Liver (tissue), 3 donors: ENCODE data around the gene GABRD.

Source experiments
- ATF3 ChIP-seq: IDR thresholded peaks from 2 replicates; pipeline ENCODE4 v1.6.1; 2016; ENCODE audit warnings: antibody characterized with exemption
- CTCF ChIP-seq: fragments of 150-350 bp; IDR thresholded peaks from 2 replicates; pipeline ENCODE4 v1.5.1; 2017; ENCODE audit warnings: improper control_type of control experiment, low read depth, low read length; ENCODE audit not compliant: missing input control
- HNF4A ChIP-seq, 2 donors: conservative IDR thresholded peaks; 2 replicates each; pipeline ENCODE4 v1.6.1; 2016; ENCODE audit warnings: antibody characterized with exemption in 2 of 2, mild to moderate bottlenecking in 2 of 2
- JUND ChIP-seq, 2 donors: IDR thresholded peaks; 2 replicates each; pipeline ENCODE4 v1.6.1; 2016; ENCODE audit warnings: antibody characterized with exemption in 2 of 2
- RAD21 ChIP-seq, 2 donors: IDR thresholded peaks; 2 replicates each; pipeline ENCODE4 v1.6.1; 2016; ENCODE audit warnings: antibody characterized with exemption in 2 of 2, mild to moderate bottlenecking in 2 of 2
- REST ChIP-seq: IDR thresholded peaks from 2 replicates; pipeline ENCODE4 v1.6.1; 2016; ENCODE audit warnings: antibody characterized with exemption, mild to moderate bottlenecking
- YY1 ChIP-seq: IDR thresholded peaks from 2 replicates; pipeline ENCODE4 v1.6.1; 2016; ENCODE audit warnings: antibody characterized with exemption, mild to moderate bottlenecking
- TF ChIP-seq, protein P1 (sequence below): IDR thresholded peaks from 2 replicates; pipeline ENCODE4 v1.6.1; 2016; ENCODE audit warnings: antibody characterized with exemption
- donor health status: healthy.
- donor health status: healthy.

- no peak for TF ChIP-seq CTCF
- TF ChIP-seq, protein P1, sequence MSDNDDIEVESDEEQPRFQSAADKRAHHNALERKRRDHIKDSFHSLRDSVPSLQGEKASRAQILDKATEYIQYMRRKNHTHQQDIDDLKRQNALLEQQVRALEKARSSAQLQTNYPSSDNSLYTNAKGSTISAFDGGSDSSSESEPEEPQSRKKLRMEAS = no peak
- TF ChIP-seq REST = no peak
- no peak for TF ChIP-seq RAD21 (IDR thresholded peaks at IDR 0.05)
- TF ChIP-seq ATF3 = no peak
- TF ChIP-seq HNF4A (conservative IDR thresholded peaks at IDR 0.05) = no peak
- no peak for TF ChIP-seq YY1
- TF ChIP-seq JUND (IDR thresholded peaks at IDR 0.05) = no peak
These were observed 5.7 kb downstream of the GABRD start for GRCh38 chr1:2024887-2025286.
